ENCODE results near the gene NOC4L.

The NOC4L gene

DNA sequence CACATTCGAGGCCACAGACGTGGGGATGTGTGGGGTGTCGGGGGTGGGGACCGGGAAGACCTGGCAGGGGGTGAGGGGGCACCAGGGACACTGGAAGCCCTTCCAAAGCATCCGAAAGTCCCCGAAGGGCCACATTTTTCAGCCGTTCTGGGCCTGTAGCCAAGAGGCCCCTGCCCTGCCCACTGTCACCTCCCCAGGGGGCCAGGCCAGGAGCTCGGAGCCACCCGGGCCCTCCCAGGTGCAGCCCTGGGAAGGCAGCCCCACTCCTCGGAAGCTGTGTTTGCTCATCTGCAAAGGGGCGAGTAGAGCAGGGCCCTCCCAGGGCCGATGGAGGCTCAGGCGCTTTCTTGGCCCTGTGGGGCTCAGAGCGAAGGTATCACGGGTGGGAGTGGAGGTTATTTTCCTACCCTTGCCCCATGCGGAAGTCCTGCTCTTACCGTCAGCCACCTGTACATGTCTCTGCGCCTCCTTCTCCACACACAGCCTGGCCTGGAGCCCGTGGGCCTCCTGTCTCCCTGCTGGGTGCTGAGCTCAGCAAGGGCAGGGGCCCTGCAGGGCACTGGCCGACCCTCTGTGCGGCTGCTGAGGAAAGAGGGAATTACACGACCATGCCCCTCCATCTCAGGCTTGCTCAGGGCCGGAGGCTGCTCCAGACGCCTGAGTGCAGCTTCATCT, 27.2 kb downstream of the NOC4L start:
- DNase-seq: no peak

GRCh38 chr12:132171968-132172521, 27.8 kb downstream of the NOC4L start:
- no peak for DNase-seq

DNA sequence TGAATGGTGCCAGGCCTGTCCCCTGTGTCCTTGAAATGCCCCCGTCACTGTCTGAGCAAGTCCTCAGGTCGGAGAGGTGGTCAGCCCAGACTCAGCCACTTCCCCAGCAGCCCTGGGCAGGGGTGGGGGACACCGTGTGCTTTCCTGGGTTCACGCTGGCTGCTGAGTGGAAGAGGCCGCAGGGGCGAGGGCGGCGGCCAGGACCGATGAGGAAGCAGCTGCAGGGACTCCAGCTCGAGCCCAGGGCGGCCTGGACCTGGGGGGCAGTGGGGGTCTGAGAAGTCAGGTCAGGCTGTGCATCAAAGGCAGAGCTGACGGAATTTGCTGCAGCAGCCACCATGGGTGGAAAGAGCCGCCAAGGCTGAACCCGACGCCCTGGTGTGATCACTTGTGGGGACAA, 28.4 kb downstream of the NOC4L start:
- DNase-seq: no peak

DNA sequence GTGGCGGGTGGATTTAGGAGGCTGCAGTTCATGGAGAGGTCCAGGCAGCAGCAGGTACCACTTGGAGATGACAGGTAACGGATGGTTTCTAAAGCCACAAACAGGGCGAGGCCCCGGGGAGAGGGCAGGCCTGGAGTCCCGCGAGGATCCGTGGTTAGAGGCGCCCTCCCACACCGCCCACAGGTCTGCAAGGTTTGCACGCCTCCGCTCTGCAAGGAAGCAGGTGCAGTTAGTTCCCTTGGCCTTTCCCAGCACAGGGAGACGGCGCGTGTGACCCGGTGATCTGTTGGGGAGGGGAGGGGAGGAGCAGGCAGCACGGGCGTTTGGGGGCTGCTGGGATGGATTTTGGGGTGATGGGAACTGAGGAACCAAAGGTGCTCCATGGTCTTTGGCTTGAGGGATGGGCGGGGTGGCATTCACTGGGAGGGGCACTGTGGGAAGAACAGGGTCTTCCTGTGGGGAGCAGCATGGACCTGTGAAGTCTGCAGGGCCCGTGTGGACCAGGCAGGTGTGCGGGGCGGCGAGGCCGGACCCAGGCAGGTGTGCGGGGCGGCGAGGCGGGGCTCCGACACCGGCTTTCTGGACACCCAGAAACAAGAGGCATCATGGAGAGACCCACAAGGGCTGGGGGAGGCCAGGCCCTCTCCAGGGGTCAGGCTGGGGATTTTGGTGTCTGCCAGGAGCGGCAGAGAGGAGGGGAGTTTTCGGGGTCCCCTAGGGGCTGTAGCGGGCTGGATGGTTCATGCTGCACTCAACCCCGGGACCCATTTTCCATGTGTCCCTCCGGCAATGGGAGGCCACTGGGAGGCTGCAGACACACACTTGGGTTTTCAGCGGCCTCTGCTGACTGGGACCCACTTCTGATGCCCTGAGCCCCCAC, 29.1 kb downstream of the NOC4L start:
- no peak for DNase-seq

- no peak for DNase-seq
Observed at GRCh38 chr12:132174015-132174838, 30.0 kb downstream of the NOC4L start.

DNA sequence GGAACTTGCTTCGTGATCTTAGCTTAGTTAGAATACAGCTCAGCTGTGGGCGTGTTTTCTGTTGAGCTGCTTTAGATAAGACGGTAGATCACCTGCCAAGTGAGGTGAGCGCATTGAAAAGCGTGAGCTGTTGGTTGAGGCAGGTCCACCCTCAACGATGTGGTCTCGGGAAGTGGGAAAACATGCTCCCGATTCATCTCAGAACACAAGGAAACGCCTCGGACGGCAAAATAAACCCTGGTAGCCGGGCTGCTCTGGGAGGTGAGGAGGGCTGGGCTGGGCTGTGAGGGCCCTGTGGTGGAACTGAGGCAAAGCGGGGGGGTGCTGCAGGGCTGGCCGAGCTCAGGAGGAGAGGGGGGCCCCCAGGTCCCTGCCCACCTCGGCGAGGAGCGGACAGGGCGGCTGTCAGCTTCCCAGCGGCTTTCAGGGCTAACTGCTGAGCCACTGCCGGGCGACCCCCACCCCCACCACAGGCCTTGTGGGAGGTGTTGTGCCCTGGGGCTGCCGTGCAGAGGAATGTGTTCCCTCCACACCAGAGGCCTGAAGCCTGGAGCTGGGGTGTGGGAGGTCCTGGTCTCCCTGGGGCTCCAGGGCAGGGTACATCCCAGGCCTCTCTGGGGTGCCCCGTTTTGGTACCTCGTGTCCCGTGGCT, 30.7 kb downstream of the NOC4L start:
- no peak for DNase-seq

- DNase-seq: no peak
Observed at GRCh38 chr12:132175496-132176384, 31.5 kb downstream of the NOC4L start.

DNA sequence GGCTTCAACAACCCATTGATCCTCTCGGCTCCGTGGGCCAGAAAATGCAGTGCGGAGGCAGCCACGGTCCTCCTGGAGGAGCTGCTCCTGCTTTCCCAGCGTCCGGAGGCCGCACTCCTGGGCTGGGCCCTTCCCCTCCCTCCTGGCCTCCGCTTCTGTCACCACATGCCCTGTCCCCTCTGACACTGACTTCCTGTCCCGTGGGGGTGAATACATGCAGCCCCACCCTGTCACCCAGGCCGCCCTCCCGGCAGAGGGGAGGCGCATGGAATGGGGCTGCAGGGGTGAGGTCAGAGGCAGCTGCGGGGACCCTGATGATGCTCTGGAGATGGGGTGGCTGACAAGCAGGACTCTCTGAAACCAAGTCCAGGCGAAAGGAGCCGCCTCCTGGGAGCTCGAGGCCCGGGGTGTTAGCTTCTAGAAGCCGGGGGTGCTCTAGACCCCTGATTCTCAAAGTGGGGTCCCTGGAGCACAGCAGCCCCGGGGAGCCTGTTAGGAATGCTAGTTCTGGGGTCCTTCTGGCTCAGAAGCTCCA, 32.2 kb downstream of the NOC4L start:
- DNase-seq: no peak

DNA sequence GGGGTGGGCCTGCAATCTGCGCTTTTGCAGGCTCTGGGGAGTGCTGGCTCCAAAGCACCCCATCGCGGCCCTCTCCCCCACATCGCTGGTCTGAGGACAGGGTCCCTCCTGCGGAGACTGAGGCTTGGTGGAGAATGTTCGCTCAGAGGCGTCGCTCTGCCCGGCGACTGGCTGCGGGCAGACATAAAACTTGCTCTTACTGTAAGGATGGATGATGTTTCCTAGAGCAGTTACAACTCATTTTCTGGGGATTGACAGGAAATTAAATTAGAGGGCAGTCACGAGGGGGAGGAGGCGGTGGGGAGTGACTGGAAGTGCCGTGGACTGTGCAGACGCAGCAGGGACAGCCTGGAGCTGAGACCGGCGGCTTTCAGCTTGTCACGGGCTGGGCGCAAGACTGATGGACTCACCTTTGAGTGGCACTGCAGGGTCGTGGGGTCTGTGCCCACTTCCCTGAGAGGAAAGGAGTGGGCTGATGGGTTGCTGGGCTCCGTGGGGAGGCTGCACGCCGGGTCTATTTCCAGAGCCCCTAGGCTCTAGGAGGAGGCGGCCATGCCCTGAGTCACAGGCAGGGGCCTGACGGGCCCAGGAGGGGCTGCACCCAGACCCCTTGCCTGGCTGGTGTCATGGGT, 32.8 kb downstream of the NOC4L start:
- no peak for DNase-seq

GRCh38 chr12:132178316-132178715, 34.1 kb downstream of the NOC4L start:
- no peak for DNase-seq

GRCh38 chr12:132178801-132179401, 34.6 kb downstream of the NOC4L start:
- DNase-seq: peak in 1 of 2 donors; percentile 47

GRCh38 chr12:132179431-132180362, 35.4 kb downstream of the NOC4L start:
- no peak for DNase-seq

DNA sequence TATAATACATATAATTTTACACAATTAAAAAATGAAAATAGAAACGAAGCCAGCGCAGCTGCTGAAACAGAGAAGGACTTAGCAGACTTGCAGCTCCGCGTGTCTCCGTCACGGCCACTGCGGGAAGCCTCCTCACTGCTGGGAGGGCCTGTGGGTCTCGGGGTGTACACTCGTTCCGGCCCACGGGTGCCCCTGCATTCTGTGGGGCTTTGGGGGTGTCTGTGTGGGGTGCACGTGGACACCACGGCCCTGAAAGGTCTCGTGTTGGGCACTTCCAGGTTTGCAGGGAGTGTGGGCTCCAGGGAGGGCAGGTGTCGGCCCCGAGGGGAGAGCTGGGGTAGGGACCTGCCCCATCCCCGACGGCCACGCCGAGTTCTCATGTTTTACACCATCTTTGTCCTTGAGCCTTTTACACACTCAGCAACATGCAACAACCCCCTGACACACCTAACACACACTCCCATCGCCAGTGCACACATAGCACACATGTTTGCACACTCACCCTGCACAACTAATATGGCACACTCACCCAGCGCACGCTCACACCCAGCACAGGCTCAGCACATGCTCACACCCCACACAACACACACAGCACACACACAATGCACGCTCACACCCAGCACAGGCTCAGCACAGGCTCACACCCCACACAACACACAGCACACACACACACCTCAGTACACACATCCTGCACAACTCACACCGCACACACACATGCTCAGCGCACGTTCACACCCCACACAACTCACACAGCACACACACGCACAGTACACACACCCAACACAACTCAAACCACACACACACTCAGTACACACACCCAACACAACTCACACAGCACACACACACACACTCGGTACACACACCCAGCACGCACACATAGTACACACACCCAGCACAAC, 36.6 kb downstream of the NOC4L start:
- no peak for DNase-seq

- no peak for DNase-seq
Observed at GRCh38 chr12:132181570-132182200, 37.4 kb downstream of the NOC4L start.

GRCh38 chr12:132182206-132182710, 38.0 kb downstream of the NOC4L start:
- no peak for DNase-seq

DNA sequence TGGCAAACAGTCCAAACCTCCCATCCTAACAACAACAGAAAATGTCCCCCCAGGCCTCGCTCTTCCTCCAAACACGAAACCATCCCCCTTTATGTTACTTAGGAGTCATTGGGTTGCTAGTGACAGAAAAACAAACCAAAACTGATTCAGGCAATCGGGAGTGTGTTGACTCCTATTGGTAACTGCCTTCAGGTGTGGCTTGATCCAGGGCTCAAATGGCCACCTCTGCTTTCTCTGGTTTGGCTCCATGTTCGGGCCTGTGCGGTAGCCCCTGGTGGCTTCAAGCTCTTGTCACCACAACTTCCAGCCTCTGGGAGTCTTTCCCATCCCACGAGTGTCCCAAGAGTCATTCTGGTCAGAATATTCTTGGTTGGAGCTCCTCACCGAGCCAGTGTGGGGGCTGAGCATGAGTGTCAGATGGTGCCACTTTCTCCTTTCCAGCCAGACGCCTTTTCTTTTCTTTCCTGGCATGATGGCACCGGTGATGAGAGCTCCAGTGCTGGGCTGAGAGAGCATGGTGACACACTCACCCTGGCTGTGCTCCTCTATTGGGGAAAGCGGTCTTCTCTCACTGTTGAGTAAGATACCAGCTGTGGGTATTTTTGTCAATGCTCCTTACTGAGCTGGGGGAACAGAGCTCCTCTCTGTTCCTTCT, 38.6 kb downstream of the NOC4L start:
- no peak for DNase-seq

- peak; percentile 25 to 60 for DNase-seq
Observed at GRCh38 chr12:132185705-132186104, 41.4 kb downstream of the NOC4L start.

All from CD4-positive, alpha-beta T cell treated with Interferon alpha-2 for 1 hour (primary cell).